ENCODE results near the gene NAA60. TPM values are rescaled to one million over a fixed set of nuclear protein-coding genes. Genes with fewer than 3 reads are reported as not detected.

Gene NAA60
- polyA plus RNA-seq, 1 donor (not counting 4 experiments of a cell fraction or from before 2014, with no cell fraction given): 30.3 TPM

DNA sequence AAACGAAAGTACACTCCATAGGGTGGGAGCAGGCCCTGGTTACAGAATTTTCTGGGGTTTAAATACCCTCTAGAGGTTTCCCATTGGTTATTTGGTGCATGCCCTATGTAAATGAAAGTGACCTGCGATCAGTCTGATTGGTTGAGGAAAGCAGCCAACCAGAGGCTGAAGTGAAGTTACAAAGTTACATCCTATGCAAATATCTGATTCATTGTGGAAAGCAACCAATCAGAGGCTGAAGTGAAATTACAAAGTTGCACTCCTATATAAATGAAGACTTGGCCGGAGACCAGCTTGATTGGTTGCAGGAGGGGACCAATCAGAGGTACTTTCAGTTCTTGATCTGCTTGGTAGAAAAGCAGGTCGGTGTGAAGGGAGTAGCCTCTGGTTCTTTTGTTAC, 24.4 kb downstream of the NAA60 start:
- H3K36me3 ChIP-seq (ENCODE audit: control insufficient read depth in 2 of 2, extremely low read depth in 1 of 2, insufficient read depth in 2 of 2, low read length in 2 of 2): peaks cover 4 to 9% of the 10 kb centered on the region in 2 experiments
- H3K9me1 ChIP-seq (ENCODE audit: control insufficient read depth, extremely low read depth, insufficient read depth, low read length): peaks cover 2% of the 10 kb centered on the region
- H3K27me3 ChIP-seq (ENCODE audit: control insufficient read depth, extremely low read depth, insufficient read depth, low read length): no peaks in the 10 kb centered on the region
- DNase-seq (ENCODE audit: low read depth, low spot score) (no peak), FAIRE-seq (no peak)
- no peak overlapping the region for H3K4me2 ChIP-seq (ENCODE audit: control insufficient read depth, extremely low read depth, insufficient read depth, low read depth, low read length)
- H3K4me3 ChIP-seq (ENCODE audit: control insufficient read depth in 2 of 3, extremely low read depth in 1 of 3, insufficient read depth in 2 of 3, low read depth in 1 of 3, low read length in 3 of 3): no peak overlapping the region
- H3K9ac ChIP-seq (ENCODE audit: control insufficient read depth, extremely low read depth, insufficient read depth, low read length): no peak overlapping the region
- no peak for TF ChIP-seq EZH2 (IDR thresholded peaks at IDR 0.05; ENCODE audit: low read length)
- TF ChIP-seq, protein P1, sequence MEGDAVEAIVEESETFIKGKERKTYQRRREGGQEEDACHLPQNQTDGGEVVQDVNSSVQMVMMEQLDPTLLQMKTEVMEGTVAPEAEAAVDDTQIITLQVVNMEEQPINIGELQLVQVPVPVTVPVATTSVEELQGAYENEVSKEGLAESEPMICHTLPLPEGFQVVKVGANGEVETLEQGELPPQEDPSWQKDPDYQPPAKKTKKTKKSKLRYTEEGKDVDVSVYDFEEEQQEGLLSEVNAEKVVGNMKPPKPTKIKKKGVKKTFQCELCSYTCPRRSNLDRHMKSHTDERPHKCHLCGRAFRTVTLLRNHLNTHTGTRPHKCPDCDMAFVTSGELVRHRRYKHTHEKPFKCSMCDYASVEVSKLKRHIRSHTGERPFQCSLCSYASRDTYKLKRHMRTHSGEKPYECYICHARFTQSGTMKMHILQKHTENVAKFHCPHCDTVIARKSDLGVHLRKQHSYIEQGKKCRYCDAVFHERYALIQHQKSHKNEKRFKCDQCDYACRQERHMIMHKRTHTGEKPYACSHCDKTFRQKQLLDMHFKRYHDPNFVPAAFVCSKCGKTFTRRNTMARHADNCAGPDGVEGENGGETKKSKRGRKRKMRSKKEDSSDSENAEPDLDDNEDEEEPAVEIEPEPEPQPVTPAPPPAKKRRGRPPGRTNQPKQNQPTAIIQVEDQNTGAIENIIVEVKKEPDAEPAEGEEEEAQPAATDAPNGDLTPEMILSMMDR (optimal IDR thresholded peaks at IDR 0.05 in 1 of 3, IDR thresholded peaks at IDR 0.05 in 1 of 3, conservative IDR thresholded peaks at IDR 0.05 in 1 of 3; ENCODE audit: extremely low read depth in 1 of 3, insufficient read depth in 2 of 3, low read length in 3 of 3): no peak
- H3K79me2 ChIP-seq (ENCODE audit: control insufficient read depth, insufficient read depth, low read length): peaks cover 96% of the 10 kb centered on the region
- H3K27ac ChIP-seq (ENCODE audit: control insufficient read depth, insufficient read depth, low read length): no peak overlapping the region
- peaks cover 20% of the 10 kb centered on the region for H4K20me1 ChIP-seq (ENCODE audit: control insufficient read depth, extremely low read depth, insufficient read depth, low read length)
- dilution Hi-C loops (cut with MboI; ENCODE audit: extremely low pct_ligation_motif_present, low sequenced_read_pairs): no loop called here
- no peak overlapping the region for H2AFZ ChIP-seq (ENCODE audit: control insufficient read depth, low read length)
- H3K9me3 ChIP-seq (ENCODE audit: control insufficient read depth, low read depth, low read length): no peaks in the 10 kb centered on the region
- no peaks in the 10 kb centered on the region for H3K4me1 ChIP-seq (ENCODE audit: control insufficient read depth, extremely low read depth, insufficient read depth, low read length)

DNA sequence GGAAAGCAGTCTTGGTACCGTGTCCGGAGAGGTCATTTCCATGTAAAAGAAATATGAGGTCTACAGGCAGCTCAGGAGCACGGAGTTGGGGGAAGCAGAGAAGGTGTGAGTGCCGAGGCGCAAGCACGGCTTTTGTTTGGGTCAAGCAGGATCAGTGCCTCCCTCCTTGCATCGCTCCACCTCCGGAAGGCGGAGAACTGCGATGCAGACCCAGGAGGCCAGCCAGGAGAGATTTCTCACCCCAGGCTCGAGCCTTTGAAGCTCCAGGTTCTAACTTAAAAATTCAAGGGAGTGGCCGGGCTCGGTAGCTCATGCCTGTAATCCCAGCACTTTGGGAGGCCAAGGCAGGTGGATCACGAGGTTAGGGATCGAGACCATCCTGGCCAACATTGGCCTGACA, 25.0 kb downstream of the NAA60 start:
- H3K4me1 ChIP-seq (ENCODE audit: control insufficient read depth, extremely low read depth, insufficient read depth, low read length): no peaks in the 10 kb centered on the region
- H3K36me3 ChIP-seq (ENCODE audit: control insufficient read depth in 2 of 2, extremely low read depth in 1 of 2, insufficient read depth in 2 of 2, low read length in 2 of 2): peaks cover 4 to 9% of the 10 kb centered on the region in 2 experiments
- no peak overlapping the region for H3K27ac ChIP-seq (ENCODE audit: control insufficient read depth, insufficient read depth, low read length)
- dilution Hi-C loops (cut with MboI; ENCODE audit: extremely low pct_ligation_motif_present, low sequenced_read_pairs): no loop called here
- no peak overlapping the region for H3K9ac ChIP-seq (ENCODE audit: control insufficient read depth, extremely low read depth, insufficient read depth, low read length)
- H3K4me3 ChIP-seq (ENCODE audit: control insufficient read depth in 2 of 3, extremely low read depth in 1 of 3, insufficient read depth in 2 of 3, low read depth in 1 of 3, low read length in 3 of 3): no peak overlapping the region
- H3K9me3 ChIP-seq (ENCODE audit: control insufficient read depth, low read depth, low read length): no peaks in the 10 kb centered on the region
- FAIRE-seq: no peak
- peaks cover 96% of the 10 kb centered on the region for H3K79me2 ChIP-seq (ENCODE audit: control insufficient read depth, insufficient read depth, low read length)
- H3K27me3 ChIP-seq (ENCODE audit: control insufficient read depth, extremely low read depth, insufficient read depth, low read length): no peaks in the 10 kb centered on the region
- peaks cover 2% of the 10 kb centered on the region for H3K9me1 ChIP-seq (ENCODE audit: control insufficient read depth, extremely low read depth, insufficient read depth, low read length)
- H4K20me1 ChIP-seq (ENCODE audit: control insufficient read depth, extremely low read depth, insufficient read depth, low read length): peaks cover 20% of the 10 kb centered on the region
- H2AFZ ChIP-seq (ENCODE audit: control insufficient read depth, low read length): no peak overlapping the region
- DNase-seq (ENCODE audit: low read depth, low spot score): no peak
- H3K4me2 ChIP-seq (ENCODE audit: control insufficient read depth, extremely low read depth, insufficient read depth, low read depth, low read length): no peak overlapping the region
- TF ChIP-seq, protein P1 (optimal IDR thresholded peaks at IDR 0.05 in 1 of 3, IDR thresholded peaks at IDR 0.05 in 1 of 3, conservative IDR thresholded peaks at IDR 0.05 in 1 of 3; ENCODE audit: extremely low read depth in 1 of 3, insufficient read depth in 2 of 3, low read length in 3 of 3): no peak
